GM21737 (cell line): Measurements from ENCODE around the gene SLC13A3.

Source experiments
- ATAC-seq: cut with Tn5 transposase; IDR thresholded peaks from one replicate; pipeline ENCODE4 v1.9.1; 2021; ENCODE audit warnings: mild to moderate bottlenecking, moderate library complexity; ENCODE audit not compliant: unreplicated experiment

Gene SLC13A3

GRCh38 chr20:46638134-46638897, 12.9 kb downstream of the SLC13A3 start:
- ATAC-seq = no peak

GRCh38 chr20:46637427-46638133, 13.7 kb downstream of the SLC13A3 start:
- no peak for ATAC-seq

GRCh38 chr20:46637020-46637419, 14.2 kb downstream of the SLC13A3 start:
- ATAC-seq = no peak

- no peak for ATAC-seq
These were observed 14.7 kb downstream of the SLC13A3 start for GRCh38 chr20:46636514-46636913.

GRCh38 chr20:46635514-46636136, 15.6 kb downstream of the SLC13A3 start:
- ATAC-seq = no peak

- no peak for ATAC-seq
These were observed 16.7 kb downstream of the SLC13A3 start for GRCh38 chr20:46634528-46634927.

GRCh38 chr20:46631874-46632446, 19.3 kb downstream of the SLC13A3 start:
- no peak for ATAC-seq

- ATAC-seq = no peak
These were observed 19.9 kb downstream of the SLC13A3 start for GRCh38 chr20:46631212-46631869.

GRCh38 chr20:46630306-46630705, 21.0 kb downstream of the SLC13A3 start:
- ATAC-seq = no peak

- no peak for ATAC-seq
These were observed 21.9 kb downstream of the SLC13A3 start for GRCh38 chr20:46629341-46629740.

GRCh38 chr20:46627234-46627633, 24.0 kb downstream of the SLC13A3 start:
- ATAC-seq = no peak

GRCh38 chr20:46626758-46627157, 24.5 kb downstream of the SLC13A3 start:
- ATAC-seq = no peak

- ATAC-seq = no peak
These were observed 25.3 kb downstream of the SLC13A3 start for GRCh38 chr20:46625875-46626373.

GRCh38 chr20:46624946-46625345, 26.3 kb downstream of the SLC13A3 start:
- ATAC-seq = no peak

- ATAC-seq = no peak
These were observed 29.1 kb downstream of the SLC13A3 start for GRCh38 chr20:46622165-46622564.

- no peak for ATAC-seq
These were observed 29.8 kb downstream of the SLC13A3 start for GRCh38 chr20:46621492-46621891.

GRCh38 chr20:46619445-46619844, 31.8 kb downstream of the SLC13A3 start:
- ATAC-seq = no peak

GRCh38 chr20:46618316-46619100, 32.8 kb downstream of the SLC13A3 start:
- no peak for ATAC-seq

GRCh38 chr20:46614503-46614902, 36.8 kb downstream of the SLC13A3 start:
- ATAC-seq = no peak

GRCh38 chr20:46610145-46610544, 41.1 kb downstream of the SLC13A3 start:
- no peak for ATAC-seq
